GDM1 (cell line): ENCODE measurements around the gene EYS.
"Not testable (repeated sequence)": the region's sequence is repeated elsewhere in the genome, so short reads cannot be mapped to it uniquely, and the experiment has no call there.

Experiments
- DNase-seq: peaks from one replicate; lab custom pipeline; 2025; lab: John Stamatoyannopoulos, UW

The EYS gene

DNA sequence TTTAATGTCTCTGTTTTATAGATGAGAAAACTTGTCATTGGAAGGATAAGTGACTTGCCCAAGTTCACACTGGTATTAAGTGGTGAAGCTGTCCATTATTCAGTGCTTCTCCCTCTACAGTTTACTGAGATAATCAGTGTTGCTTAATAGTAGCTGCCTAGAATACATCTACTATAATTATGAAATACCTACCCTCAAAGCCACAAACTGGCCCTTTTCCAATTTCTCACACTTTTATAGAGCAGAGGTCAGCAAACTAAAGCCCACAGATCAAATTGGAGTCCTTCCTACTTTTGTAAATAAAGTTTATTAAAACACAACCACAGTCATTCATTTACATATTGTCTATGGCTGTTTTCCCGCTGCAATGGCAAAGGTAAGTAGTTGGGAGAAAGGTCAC, 73.5 kb downstream of the EYS start:
- DNase-seq, result no peak

DNA sequence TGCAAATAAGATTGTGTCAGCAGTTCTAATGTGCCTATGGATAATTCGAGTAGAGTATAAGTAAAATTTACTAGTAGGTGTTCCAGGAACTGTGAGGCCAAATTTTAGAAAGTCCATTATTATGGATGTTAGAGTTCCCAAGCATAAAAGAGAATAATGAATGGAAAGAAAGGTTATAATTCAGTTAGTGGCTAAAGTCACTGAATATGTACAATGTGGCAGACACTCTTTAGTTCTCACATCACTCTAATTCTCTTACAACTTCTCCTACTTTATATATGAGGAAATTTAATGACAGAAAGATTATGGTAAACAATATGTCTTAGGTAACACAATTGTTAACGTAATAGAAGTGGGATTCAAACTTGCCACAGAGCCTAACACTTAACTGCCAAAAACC, 75.3 kb downstream of the EYS start:
- DNase-seq, result no peak

DNA sequence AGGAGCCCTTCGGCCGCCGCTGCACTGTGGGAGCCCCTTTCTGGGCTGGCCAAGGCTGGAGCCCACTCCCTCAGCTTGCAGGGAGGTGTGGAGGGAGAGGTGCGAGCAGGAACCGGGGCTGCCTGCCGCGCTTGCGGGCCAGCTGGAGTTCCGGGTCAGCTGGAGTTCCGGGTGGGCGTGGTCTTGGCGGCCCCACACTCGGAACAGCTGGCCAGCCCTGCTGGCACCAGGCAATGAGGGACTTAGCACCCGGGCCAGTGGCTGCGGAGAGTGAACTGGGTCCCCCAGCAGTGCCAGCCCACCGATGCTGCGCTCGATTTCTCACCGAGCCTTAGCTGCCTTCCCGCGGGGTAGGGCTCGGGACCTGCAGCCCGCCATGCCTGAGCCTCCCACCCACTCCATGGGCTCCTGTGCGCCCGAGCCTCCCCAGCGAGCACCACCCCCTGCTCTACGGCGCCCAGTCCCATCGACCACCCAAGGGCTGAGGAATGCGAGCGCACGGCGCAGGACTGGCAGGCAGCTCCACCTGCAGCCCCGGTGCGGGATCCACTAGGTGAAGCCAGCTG, 79.5 kb downstream of the EYS start:
- DNase-seq, result not testable (repeated sequence)

DNA sequence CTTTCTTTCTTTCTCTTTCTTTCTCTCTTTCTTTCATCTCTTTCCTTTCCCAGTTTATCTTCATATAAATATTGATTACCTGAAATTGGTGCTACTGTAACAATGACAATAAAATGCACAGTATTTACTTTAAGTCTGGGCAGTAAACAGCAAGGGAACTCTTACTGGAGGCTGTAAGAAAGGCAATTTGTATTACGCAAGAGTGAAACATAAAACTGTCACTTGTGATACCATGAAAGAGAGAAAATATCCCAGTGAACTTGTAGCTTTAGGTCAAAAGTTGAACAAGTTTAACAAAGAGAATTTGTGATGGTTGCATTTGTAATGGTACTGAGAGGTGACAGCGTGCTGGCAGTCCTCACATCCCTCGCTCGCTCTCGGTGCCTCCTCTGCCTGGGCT, 80.0 kb downstream of the EYS start:
- DNase-seq, result no peak

DNA sequence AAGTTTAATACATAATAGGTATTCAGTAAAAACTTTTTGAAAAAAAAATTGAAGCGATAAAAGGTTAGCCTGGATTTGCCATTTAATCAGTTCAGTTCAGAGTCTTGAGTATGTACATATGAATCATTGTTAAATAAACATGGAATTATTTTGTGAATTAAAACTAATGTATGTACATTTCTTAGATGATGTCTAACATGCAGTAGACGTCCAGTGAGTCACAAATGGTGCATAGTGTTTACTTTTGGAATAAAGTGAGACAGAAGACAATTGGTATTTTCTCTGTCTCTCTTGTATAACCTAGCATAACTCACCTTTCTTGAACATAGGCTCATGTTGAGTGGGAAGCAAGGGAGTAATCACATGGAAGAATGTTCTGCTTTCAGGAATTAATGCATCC, 83.5 kb downstream of the EYS start:
- no peak for DNase-seq

DNA sequence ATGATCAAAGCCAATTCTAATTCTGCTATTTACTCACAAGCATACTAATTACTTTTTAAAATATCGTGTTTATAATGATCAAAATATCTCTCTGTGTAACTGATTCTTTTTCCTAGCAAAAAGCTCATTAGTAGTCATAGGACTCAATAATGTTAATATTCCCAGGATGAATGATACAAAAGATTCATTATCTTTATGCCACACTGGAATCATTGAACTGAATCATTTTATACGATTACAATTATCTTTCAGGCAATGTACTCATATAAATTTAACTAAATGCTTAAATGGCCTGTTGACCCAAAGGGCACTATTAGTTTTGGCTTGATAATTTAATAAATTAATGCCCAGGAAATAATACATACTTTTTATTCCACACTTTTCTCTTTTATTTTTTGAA, 96.3 kb downstream of the EYS start:
- DNase-seq, result no peak

DNA sequence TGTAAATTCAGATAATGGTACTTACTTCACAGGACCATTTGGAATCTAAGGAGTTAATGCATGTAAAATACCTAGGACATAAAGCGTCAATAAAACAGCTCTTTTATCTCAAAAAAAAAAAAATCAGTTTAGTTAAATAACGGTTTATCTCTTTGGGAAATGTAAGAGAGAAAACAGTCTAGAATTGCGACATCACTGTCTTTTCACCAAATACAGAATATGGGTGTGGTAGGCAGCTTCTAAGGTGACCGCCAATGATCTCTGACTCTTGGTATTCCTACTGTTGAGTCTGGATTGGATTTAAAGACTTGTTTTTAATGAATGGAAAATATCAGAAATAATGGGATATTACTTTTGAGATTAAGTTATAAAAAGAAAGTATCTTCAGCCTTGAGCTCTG, 111.5 kb downstream of the EYS start:
- DNase-seq, result no peak

DNA sequence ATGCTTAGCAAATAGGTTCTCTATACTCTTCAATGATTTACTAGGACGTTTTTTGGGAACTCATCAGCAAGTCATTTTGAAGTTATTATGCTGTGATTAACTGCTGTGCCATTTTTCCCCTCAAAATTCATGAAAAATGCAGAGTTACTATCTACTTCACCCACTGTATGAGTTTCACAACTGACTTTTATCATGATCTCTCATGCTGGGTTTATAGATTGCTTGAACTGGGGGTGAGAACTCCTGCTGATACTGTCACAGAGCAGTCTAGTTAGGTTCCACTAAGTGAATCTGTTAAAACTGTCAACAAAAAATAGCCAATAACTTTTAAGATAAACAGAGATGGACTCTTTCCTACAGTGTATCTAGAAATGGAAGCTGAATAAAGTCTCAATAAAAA, 136.7 kb downstream of the EYS start:
- no peak for DNase-seq

DNA sequence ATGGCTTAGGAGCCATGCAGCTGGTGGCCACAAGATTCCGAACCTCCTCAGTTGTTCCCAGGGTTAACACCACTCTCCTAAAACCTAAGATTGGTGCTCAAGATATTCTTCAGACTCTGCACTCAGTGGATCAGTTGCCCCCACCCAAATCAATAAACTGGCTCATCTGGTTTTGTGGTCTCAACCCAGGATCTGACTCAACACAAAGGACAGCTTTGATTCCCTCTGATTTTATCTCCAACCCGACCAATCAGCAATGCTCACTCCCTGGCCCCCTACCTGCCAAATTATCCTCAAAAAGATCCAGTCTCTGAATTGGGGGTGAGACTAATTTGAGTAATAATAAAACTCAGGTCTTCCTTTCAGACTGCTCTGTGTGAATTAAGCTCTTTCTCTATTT, 137.5 kb downstream of the EYS start:
- no peak for DNase-seq

DNA sequence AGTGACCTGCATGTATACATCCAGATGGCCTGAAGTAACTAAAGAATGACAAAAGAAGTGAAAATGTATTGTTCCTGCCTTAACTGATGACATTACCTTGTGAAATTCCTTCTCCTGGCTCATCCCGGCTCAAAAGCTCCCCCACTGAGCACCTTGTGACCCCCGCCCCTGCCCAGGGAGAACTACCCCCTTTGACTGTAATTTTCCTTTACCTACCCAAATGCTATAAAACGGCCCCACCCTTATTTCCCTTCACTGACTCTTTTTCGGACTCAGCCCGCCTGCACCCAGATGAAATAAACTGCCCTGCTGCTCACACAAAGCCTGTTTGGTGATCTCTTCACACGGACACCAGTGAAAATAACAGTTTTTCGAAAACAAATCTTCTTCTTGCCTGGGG, 138.0 kb downstream of the EYS start:
- DNase-seq, result not testable (repeated sequence)

DNA sequence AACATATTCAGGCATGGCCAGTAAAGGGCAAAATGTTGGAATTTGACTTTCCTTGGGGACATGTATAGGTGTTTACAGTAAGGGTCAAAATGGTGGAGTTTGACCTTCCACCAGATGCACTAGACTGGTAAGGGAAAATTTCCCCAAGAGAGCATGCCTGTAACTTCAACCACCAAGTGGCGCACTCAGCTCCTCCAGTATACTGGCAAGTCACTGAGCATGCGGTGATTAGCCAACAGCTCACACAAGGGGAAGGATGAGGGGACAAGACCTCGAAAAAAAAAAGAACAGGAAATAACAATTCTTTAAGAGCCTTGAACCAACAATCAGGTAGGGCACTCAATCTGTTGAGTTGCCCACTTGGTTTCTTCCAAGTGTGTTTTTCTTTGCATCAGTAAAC, 140.9 kb downstream of the EYS start:
- no peak for DNase-seq

DNA sequence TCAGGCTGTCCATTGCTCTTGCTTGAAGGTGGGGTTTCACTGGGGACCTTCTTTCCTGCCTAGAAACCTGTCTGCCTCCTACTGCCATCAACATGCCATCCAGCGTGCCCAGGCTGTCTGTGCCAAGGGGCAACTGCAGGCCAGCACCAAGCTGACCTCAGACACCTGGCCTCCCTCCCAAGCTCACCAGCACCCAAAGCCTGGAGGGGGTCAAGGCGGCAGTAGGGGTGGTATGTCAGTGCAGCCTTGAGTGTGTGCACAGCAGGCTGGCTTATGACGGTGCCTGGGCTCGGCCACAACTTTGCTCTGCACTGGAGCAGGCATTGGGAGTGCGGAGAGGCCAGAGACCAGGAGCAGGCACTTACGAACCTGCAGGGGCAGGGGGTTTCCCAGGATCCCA, 149.0 kb downstream of the EYS start:
- no peak for DNase-seq

DNA sequence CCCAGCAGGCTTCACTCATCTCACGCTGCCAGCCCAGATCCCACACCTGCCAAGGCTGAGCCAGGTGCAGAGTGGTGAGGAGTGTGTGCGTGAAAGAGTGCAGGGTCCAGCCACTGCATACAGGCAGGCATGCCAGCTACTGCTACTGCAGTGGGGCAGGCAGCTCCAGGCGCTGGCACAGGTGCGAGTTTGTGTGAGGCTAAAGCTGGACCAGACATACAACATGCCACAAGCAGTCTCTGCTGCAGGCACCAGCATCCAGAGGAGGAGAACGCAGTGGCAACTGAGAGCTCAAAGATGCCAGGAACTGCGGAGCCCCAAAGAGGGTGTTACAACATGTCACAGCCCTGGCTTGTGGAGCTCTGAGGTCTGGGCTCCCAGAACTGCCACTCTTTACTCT, 149.8 kb downstream of the EYS start:
- no peak for DNase-seq

DNA sequence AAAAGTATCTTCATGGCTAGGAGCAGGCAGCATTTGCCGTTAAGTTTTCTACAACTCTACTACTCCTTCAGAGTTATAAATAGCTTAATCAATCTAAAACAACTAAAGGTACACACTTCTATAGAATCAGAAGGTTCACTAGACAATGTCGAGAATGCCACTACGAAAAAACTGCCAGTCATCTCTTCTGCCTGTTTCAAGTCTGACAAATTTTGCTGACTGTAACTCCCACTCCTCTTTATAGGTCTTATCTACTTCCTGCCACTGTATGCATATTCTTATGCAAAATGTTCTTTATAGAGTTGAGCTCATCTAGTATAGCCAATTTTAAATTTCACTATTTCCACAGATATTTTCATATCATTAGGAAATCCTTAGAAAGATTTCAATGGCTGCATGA, 160.1 kb downstream of the EYS start:
- no peak for DNase-seq

DNA sequence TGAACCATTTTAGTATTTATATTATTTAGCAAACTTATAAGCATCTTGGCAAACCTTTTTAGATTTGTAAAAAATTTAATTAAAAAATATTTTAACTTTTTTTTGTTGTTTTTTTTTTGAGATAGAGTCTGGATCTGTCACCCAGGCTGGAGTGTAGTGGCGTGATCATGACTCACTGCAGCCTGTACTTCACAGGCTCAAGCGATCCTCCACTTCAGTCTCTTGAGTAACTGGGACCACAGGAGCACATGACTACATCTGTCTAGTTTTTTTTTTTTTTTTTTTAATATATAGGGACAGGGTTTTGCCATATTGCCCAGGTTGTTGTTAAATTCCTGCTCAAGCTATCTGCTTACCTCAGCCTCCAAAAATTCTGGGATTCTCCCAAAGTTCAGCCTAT, 161.1 kb downstream of the EYS start:
- no peak for DNase-seq

DNA sequence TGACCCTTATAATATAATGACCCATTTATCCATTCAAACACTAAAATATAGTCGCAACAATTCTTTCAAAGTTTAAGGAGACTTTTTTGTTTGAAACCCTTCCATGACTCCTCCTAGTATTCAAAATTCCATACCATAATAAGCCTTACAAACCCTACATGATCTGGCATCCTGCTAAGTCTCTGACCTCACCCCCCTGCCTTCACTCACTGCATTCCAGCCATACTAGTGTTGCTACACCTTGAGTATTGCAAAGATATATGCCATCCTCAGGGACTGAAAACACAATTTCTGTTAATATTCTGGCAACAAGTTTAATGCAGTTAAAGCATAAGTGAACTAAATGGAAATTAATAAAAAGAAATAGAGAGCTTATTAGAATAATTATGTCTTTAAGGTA, 168.4 kb downstream of the EYS start:
- no peak for DNase-seq

DNA sequence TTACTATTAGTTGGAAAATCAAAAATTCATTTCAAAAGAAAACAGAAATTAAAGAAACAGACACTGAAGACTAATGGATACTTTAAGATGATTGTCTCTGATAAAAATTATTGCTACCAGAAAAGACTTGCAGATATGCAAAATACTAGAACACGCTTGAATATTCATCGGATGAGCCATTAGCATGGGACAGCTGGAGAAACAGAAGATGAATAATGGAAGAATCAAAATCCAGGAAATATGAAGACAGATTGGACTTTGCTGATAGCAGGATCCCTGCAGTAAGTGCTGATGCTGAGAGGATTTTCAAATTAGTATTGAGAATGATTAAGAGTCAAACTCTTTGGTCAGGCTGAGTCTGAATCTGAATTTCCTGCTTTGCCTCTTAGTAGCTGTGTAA, 169.4 kb downstream of the EYS start:
- DNase-seq, result no peak

DNA sequence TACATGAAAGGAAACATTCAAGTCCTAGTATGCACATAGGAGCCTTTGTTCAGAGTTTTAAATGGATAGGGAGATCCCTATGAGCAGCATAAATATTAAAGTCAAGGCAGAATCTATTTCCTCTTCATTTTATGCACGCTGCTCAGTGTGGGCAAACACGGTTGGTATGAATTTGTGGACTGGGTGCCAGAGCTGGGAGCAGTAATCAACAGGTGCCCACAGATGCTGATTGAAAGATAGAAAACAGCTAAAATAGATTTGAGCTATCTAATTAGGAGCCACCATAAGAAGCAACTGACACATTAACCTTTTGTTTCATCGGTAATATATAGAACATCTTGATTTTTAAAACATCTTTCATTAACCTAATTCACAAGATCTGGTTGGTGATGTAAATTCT, 175.5 kb downstream of the EYS start:
- no peak for DNase-seq

DNA sequence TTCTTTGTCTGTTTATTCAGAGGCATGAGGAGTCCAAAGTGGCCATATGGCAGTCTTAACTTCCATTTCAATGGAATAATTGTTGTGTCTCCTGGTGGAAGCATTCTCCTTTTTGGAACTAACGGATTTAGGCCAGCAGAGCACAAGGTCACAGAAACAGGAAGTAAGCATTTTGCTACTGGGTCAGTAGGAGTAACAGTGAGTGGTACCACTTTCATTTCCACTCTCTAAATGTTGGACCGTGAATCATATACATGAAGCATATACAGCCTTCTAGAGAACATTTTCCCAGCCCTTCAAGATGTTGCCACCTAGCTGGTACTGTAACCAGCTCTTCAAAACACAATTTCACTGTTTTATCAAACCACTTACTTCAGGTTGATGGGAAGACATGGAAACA, 182.8 kb downstream of the EYS start:
- DNase-seq, result no peak

DNA sequence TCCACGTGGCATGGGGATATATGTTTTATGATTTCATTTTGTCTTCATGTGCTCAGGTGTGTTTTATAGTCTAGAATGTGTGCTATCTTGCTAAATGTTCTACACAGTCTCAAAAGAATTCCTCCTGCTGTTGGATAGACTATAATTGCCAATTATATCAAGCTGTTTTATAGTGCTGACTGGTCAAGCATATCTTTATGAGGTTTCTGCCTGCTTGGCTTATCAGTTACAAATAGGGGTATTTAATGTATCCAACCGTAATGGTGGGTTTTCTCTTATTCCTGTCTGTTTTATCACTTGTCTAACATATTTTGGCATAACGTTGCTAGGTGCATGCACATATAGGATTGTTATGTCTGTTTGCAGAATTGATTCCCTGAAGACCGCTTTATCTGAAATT, 201.3 kb downstream of the EYS start:
- no peak for DNase-seq

DNA sequence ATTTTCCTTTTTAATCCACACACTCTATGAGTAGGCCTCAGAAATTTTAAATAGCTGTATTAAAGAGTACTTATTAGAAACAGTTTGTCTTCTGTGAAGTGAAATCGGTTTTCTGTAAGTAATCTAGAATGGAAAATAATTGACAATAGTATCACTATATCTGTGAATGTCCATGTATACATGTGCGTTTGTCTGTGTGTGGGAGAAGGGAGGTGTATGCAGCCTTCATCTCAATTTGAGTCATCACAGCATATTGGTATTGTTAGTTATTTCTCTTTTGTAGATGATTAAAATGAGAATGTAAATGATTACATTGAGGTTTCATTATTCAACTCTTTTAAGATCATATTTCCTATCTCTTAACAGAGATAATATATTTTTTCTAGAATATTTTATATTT, 206.0 kb downstream of the EYS start:
- no peak for DNase-seq

DNA sequence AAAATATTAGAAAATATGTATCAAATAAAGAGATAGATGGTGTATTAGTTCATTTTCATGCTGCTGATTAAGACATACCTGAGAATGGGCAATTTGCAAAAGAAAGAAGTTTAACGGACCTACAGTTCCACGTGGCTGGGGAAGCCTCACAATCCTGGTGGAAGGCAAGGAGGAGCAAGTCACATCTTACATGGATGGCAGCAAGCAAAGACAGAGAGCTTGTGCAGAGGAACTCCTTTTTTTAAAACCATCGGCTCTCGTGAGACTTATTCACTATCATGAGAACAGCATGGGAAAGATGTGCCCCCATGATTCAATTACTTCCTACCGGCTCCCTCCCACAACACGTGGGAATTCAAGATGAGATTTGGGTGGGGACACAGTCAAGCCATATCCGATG, 223.4 kb downstream of the EYS start:
- not testable (repeated sequence) for DNase-seq

DNA sequence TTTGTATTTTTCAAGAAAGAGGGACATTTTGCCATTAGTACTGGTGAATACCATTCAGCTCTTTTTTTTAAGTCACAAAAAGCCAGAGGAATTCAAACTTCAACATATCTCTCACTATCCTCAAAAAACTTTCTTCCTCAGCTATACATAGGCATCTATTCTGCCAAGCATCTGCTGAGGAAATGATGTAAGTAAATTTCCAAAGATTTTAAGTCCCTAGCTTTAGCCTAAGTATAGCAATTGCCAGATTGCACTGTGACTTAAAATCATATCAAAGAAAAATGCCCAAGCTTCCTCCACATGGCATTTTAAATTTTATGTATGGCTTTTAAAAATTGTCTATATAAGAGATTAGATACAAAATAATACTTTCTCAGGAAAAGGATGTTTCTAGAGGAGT, 237.4 kb downstream of the EYS start:
- DNase-seq, result no peak

DNA sequence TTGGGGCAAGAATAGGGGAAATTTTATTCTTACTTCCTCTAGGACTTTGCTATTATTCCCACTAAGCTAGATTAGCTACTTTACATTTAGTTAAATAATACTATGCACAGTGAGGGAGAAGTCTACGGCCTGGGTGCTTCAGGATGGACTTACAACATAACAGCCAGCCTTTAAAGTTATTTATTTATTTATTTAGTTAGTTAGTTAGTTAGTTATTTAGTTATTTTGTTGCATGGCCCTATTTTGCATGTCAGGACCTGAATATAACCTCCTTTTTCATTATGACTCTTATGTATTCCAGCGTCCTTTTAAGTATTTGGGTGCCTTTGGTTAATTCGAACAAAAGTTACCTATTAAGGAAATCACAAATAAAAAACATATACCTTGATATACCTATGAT, 238.7 kb downstream of the EYS start:
- no peak for DNase-seq

DNA sequence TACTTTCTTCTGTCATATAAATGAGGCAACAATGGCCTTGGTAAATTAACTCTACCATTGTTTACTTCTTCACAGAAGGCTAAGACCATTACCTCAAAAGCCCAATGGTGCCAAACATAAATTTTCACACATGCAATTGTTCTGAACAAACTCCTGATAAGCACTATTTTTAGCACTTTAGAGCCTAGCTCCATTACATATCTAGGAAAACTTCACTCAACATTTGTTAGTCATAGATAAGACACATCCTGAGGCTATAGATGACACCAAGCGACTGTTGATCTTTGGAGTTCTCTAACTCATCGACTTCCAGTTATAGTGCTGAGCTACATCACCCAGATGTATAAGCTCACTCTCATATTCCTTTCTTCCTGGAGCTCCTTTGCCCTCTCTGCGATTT, 245.9 kb downstream of the EYS start:
- no peak for DNase-seq
